Measurements from ENCODE around the gene GATC. TPM values are rescaled to one million over a fixed set of nuclear protein-coding genes. Genes with fewer than 3 reads are reported as not detected.

Gene GATC
- polyA plus RNA-seq, 1 experiment = 25.9 TPM

GRCh38 chr12:120473807-120474615, 27.8 kb downstream of the GATC start:
- no peak overlapping the region for H3K27ac ChIP-seq (ENCODE audit: low read depth, low read length)
- no peak for TF ChIP-seq CTCF (IDR thresholded peaks at IDR 0.05; ENCODE audit: low read depth, low read length)
- ChIA-PET POLR2A (interaction anchor here (1.1 kb wide), 1 partner anchor 65 kb away, joined by 3 read pairs; no protein-coding TSS in a partner anchor), CTCF (interaction anchor here (1.1 kb wide), 1 partner anchor 7 kb away, joined by 3 read pairs; no protein-coding TSS in a partner anchor)
- no peaks in the 10 kb centered on the region; the same call in 1 of the 2 replicates for H3K9me3 ChIP-seq (ENCODE audit: control insufficient read depth, insufficient read depth, low read length)
- H3K4me3 ChIP-seq (ENCODE audit: low read depth, low read length) = no peak overlapping the region
- DNase-seq (ENCODE audit: low read depth, low spot score) = no peak
- H3K27me3 ChIP-seq (ENCODE audit: control insufficient read depth, insufficient read depth, low read length) = no peaks in the 10 kb centered on the region

GRCh38 chr12:120474616-120474960, 28.3 kb downstream of the GATC start:
- CTCF ChIA-PET = interaction anchor here (1.1 to 1.3 kb wide), 2 partner anchors 8 to 11 kb away, joined by 3 read pairs; no protein-coding TSS in a partner anchor
- no peak overlapping the region for H3K27ac ChIP-seq (ENCODE audit: low read depth, low read length)
- POLR2A ChIA-PET = interaction anchor here (1.1 kb wide), 1 partner anchor 65 kb away, joined by 3 read pairs; no protein-coding TSS in a partner anchor

GRCh38 chr12:120475643-120476042, 29.4 kb downstream of the GATC start:
- Histone ChIP-seq H3K27me3 (ENCODE audit: control insufficient read depth, insufficient read depth, low read length) (no peaks in the 10 kb centered on the region), H3K4me3 (ENCODE audit: low read depth, low read length) (no peak overlapping the region), H3K27ac (ENCODE audit: low read depth, low read length) (no peak overlapping the region), H3K9me3 (ENCODE audit: control insufficient read depth, insufficient read depth, low read length) (no peaks in the 10 kb centered on the region)
- TF ChIP-seq CTCF (IDR thresholded peaks at IDR 0.05; ENCODE audit: low read depth, low read length) = no peak
- CTCF ChIA-PET = interaction anchor here (1.3 kb wide), 1 partner anchor 12 kb away, joined by 3 read pairs; no protein-coding TSS in a partner anchor
- DNase-seq (ENCODE audit: low read depth, low spot score) = no peak
- POLR2A ChIA-PET = no interaction called here

More at GRCh38 chr12:120474616-120474960, 28.3 kb downstream of the GATC start:
- TF ChIP-seq CTCF (IDR thresholded peaks at IDR 0.05; ENCODE audit: low read depth, low read length) = no peak
- Histone ChIP-seq H3K27me3 (ENCODE audit: control insufficient read depth, insufficient read depth, low read length) (no peaks in the 10 kb centered on the region), H3K4me3 (ENCODE audit: low read depth, low read length) (no peak overlapping the region), H3K9me3 (ENCODE audit: control insufficient read depth, insufficient read depth, low read length) (no peaks in the 10 kb centered on the region)
- no peak for DNase-seq (ENCODE audit: low read depth, low spot score)

- no peak overlapping the region for H3K27ac ChIP-seq (ENCODE audit: low read depth, low read length)
- DNase-seq (ENCODE audit: low read depth, low spot score) = no peak
- H3K27me3 ChIP-seq (ENCODE audit: control insufficient read depth, insufficient read depth, low read length) = no peaks in the 10 kb centered on the region
- POLR2A ChIA-PET = no interaction called here
- no peak overlapping the region for H3K4me3 ChIP-seq (ENCODE audit: low read depth, low read length)
- H3K9me3 ChIP-seq (ENCODE audit: control insufficient read depth, insufficient read depth, low read length) = no peaks in the 10 kb centered on the region
- CTCF ChIA-PET = interaction anchor here (1.0 to 2.4 kb wide), 2 partner anchors 9 to 39 kb away, joined by 3 to 11 read pairs; no protein-coding TSS in a partner anchor
- no peak for TF ChIP-seq CTCF (IDR thresholded peaks at IDR 0.05; ENCODE audit: low read depth, low read length)
These were observed 33.2 kb downstream of the GATC start for GRCh38 chr12:120479458-120479857.

- no peak overlapping the region for H3K27ac ChIP-seq (ENCODE audit: low read depth, low read length)
- no peak for TF ChIP-seq CTCF (IDR thresholded peaks at IDR 0.05; ENCODE audit: low read depth, low read length)
- H3K4me3 ChIP-seq (ENCODE audit: low read depth, low read length) = no peak overlapping the region
- no peaks in the 10 kb centered on the region for H3K9me3 ChIP-seq (ENCODE audit: control insufficient read depth, insufficient read depth, low read length)
- no peak for DNase-seq (ENCODE audit: low read depth, low spot score)
- no peaks in the 10 kb centered on the region for H3K27me3 ChIP-seq (ENCODE audit: control insufficient read depth, insufficient read depth, low read length)
- ChIA-PET CTCF (interaction anchor here (0.5 to 2.4 kb wide), 3 partner anchors 10 to 86 kb away, joined by 3 to 11 read pairs (median 3); no protein-coding TSS in a partner anchor), POLR2A (no interaction called here)
These were observed 34.0 kb downstream of the GATC start for GRCh38 chr12:120480211-120480610.

Measured in AG04450 (cell line).